Gastroesophageal sphincter (tissue), 3 donors: Measurements from ENCODE around the gene SYTL5.

Experiments used
- CTCF ChIP-seq, 4 experiments: fragments of 200-600 bp in 2 of 4; fragments of 450-650 bp in 2 of 4; sonication (generic) in 1 of 4; IDR thresholded peaks; one replicate each; pipeline ENCODE4 v1.5.1; 2017 to 2019; ENCODE audit warnings: antibody characterized with exemption in 4 of 4, mild to moderate bottlenecking in 2 of 4, moderate library complexity in 2 of 4
- POLR2A ChIP-seq, 2 donors: fragments of 450-650 bp; IDR thresholded peaks; one replicate each; pipeline ENCODE4 v1.6.1; 2017; ENCODE audit warnings: antibody characterized with exemption in 2 of 2, mild to moderate bottlenecking in 2 of 2, moderate library complexity in 1 of 2

- TF ChIP-seq CTCF (IDR thresholded peaks at IDR 0.05): no peak
- no peak for TF ChIP-seq POLR2A (IDR thresholded peaks at IDR 0.05)
Observed at GRCh38 chrX:38028300-38028699, 21.9 kb downstream of the SYTL5 start.
